K562 (cell line): ENCODE results near the gene TCF7. TPM values are rescaled to one million over a fixed set of nuclear protein-coding genes. Genes with fewer than 3 reads are reported as not detected.

Experiments used
- ATAC-seq: fragments of 200-7000 bp; cut with Tn5 transposase; 3 replicates; pipeline ENCODE4 v1.9.1; 2020; ENCODE audit warnings: moderate library complexity
- BruUV-seq: library from RNA; stranded (reverse); fragments of 400-500 nt; replicated peaks from 2 replicates; lab custom pipeline; 2021; lab: Mats Ljungman, UMichigan
- CTCF ChIA-PET: fragments of 300-600 bp; formaldehyde crosslinking; extraction: SDS; loops from one replicate; lab custom pipeline; 2021; ENCODE audit warnings: low intra/inter-chr PET ratio; lab: Yijun Ruan, JAX
- POLR2A ChIA-PET: fragments of 300-600, 350-650 bp; sonication (Branson Sonifier 250); formaldehyde crosslinking; extraction: SDS; loops from one replicate; lab custom pipeline; 2021; ENCODE audit warnings: antibody characterized with exemption, inconsistent platforms; lab: Yijun Ruan, JAX
- DNase-seq, 4 experiments: peaks; one replicate each; pipeline versions ENCODE4 v3.0.0 to v3.0.0-alpha.2; 2011 to 2018; ENCODE audit warnings: low spot score in 3 of 4, mixed read lengths in 3 of 4; ENCODE audit errors: extremely low read depth in 1 of 4
- FAIRE-seq: peaks from 2 replicates; lab custom pipeline; 2011; peaks lifted over from hg19 to GRCh38; lab: Jason Lieb, UNC
- H2AFZ ChIP-seq: 2 replicates; pipeline ENCODE4 v1.6.0; 2011; ENCODE audit warnings: low read depth, low read length, control low read depth, inconsistent platforms
- H3K27ac ChIP-seq: fragments of 200-600 bp; 3 replicates; pipeline ENCODE4 v1.8.0; 2011; ENCODE audit warnings: low read depth, mild to moderate bottlenecking, control low read depth, inconsistent platforms, low read length, moderate library complexity, mixed read lengths; ENCODE audit errors: extremely low read depth
- H3K27me3 ChIP-seq, 2 experiments: fragments of 300-600 bp in 1 of 2; 2 replicates in 1 of 2; 3 replicates in 1 of 2; pipeline versions ENCODE4 v1.6.0 to v1.8.0; 2011; ENCODE audit warnings: inconsistent platforms in 2 of 2, low read length in 2 of 2, mild to moderate bottlenecking in 1 of 2, mixed read lengths in 1 of 2, moderate library complexity in 1 of 2; ENCODE audit not compliant: control insufficient read depth in 2 of 2, insufficient read depth in 2 of 2
- H3K36me3 ChIP-seq: fragments of 300-600 bp; 3 replicates; pipeline ENCODE4 v1.8.0; 2011; ENCODE audit warnings: mild to moderate bottlenecking, low read length, inconsistent platforms; ENCODE audit not compliant: control insufficient read depth, insufficient read depth
- H3K4me1 ChIP-seq, 2 experiments: fragments of 200-600 bp in 1 of 2; replicated peaks in 1 of 2; 2 replicates in 1 of 2; 3 replicates in 1 of 2; pipeline versions ENCODE4 v1.5.1 to v1.8.0; 2011; ENCODE audit warnings: inconsistent platforms in 2 of 2, low read length in 2 of 2, mild to moderate bottlenecking in 1 of 2, mixed read lengths in 1 of 2, moderate library complexity in 1 of 2; ENCODE audit not compliant: control insufficient read depth in 2 of 2, insufficient read depth in 2 of 2
- H3K4me2 ChIP-seq: 2 replicates; pipeline ENCODE4 v1.6.1; 2011; ENCODE audit warnings: low read length, control low read depth, inconsistent platforms, mixed read lengths; ENCODE audit not compliant: insufficient read depth
- H3K4me3 ChIP-seq: fragments of 200-600 bp; sonication (generic), shearing (Covaris generic); 2 replicates; pipeline ENCODE4 v1.5.1; 2016; ENCODE audit warnings: control low read depth, inconsistent platforms
- H3K79me2 ChIP-seq: fragments of 200-600 bp; 3 replicates; pipeline ENCODE4 v1.8.0; 2011; ENCODE audit warnings: low read length, inconsistent platforms; ENCODE audit not compliant: control insufficient read depth, insufficient read depth
- H3K9ac ChIP-seq, 2 experiments: 2 replicates each; pipeline versions ENCODE4 v1.6.0 to v1.6.1; 2011; ENCODE audit warnings: low read depth in 2 of 2, low read length in 2 of 2, control low read depth in 1 of 2, inconsistent platforms in 1 of 2, mild to moderate bottlenecking in 1 of 2, mixed read lengths in 1 of 2; ENCODE audit not compliant: insufficient read depth in 1 of 2
- H3K9me1 ChIP-seq: one replicate; pipeline ENCODE4 v1.6.0; 2011; ENCODE audit warnings: inconsistent platforms, mild to moderate bottlenecking, low read length, moderate library complexity; ENCODE audit not compliant: control insufficient read depth, insufficient read depth
- H3K9me3 ChIP-seq: replicated peaks from 2 replicates; pipeline ENCODE4 v1.5.1; 2011; ENCODE audit warnings: low read depth, low read length, inconsistent platforms; ENCODE audit not compliant: control insufficient read depth, insufficient read depth
- H4K20me1 ChIP-seq: replicated peaks from 2 replicates; pipeline ENCODE4 v1.6.1; 2011; ENCODE audit warnings: low read length, inconsistent platforms, mixed read lengths; ENCODE audit not compliant: control insufficient read depth, insufficient read depth
- FOXP4 ChIP-seq: sonication (generic); formaldehyde crosslinking; IDR thresholded peaks from 2 replicates; pipeline ENCODE4 v1.8.0; 2022; ENCODE audit warnings: mild to moderate bottlenecking, missing genetic modification reagents, borderline replicate concordance
- GATAD2A ChIP-seq: fragments of 450-650 bp; IDR thresholded peaks from 2 replicates; pipeline ENCODE4 v1.6.1; 2017
- GTF2F1 ChIP-seq: IDR thresholded peaks from 2 replicates; pipeline ENCODE4 v1.6.1; 2011; ENCODE audit warnings: low read depth, low read length, improper control_type of control experiment
- HMGN3 ChIP-seq: IDR thresholded peaks from 2 replicates; pipeline ENCODE4 v1.6.1; 2011; ENCODE audit warnings: borderline replicate concordance, low read depth, mild to moderate bottlenecking, mixed read lengths, low read length; ENCODE audit not compliant: insufficient read length; ENCODE audit errors: extremely low read depth
- HNRNPLL ChIP-seq: fragments of 200-400 bp; formaldehyde crosslinking; IDR thresholded peaks from 2 replicates; pipeline ENCODE4 v1.6.1; 2017; ENCODE audit warnings: low read length, low read depth, mild to moderate bottlenecking; ENCODE audit not compliant: poor library complexity, severe bottlenecking
- JUNB ChIP-seq: fragments of 450-650 bp; formaldehyde crosslinking; conservative IDR thresholded peaks from 2 replicates; pipeline ENCODE4 v1.4.0; 2020; ENCODE audit warnings: mild to moderate bottlenecking
- KLF13 ChIP-seq: fragments of 450-650 bp; IDR thresholded peaks from 2 replicates; pipeline ENCODE4 v1.6.1; 2016; ENCODE audit warnings: missing genetic modification characterization, low read depth, mild to moderate bottlenecking, missing compliant biosample characterization, moderate library complexity, borderline replicate concordance
- MECOM ChIP-seq: fragments of 250-450 bp; sonication (Bioruptor Pico); IDR thresholded peaks from 2 replicates; pipeline ENCODE4 v1.8.0; 2022; ENCODE audit warnings: inconsistent platforms
- MIER1 ChIP-seq: fragments of 450-650 bp; IDR thresholded peaks from 2 replicates; pipeline ENCODE4 v1.6.1; 2016; ENCODE audit warnings: antibody characterized with exemption, mild to moderate bottlenecking, low read depth
- OTX1 ChIP-seq: fragments of 450-650 bp; formaldehyde crosslinking; IDR thresholded peaks from 2 replicates; pipeline ENCODE4 v1.4.0; 2022; ENCODE audit warnings: mild to moderate bottlenecking
- SETDB1 ChIP-seq: IDR thresholded peaks from one replicate; pipeline ENCODE4 v1.6.1; 2012; ENCODE audit warnings: low read length, control low read depth, inconsistent platforms
- SNIP1 ChIP-seq: fragments of 450-650 bp; IDR thresholded peaks from 2 replicates; pipeline ENCODE4 v1.7.1; 2017; ENCODE audit warnings: low read depth, mild to moderate bottlenecking
- UBTF ChIP-seq, 2 experiments: IDR thresholded peaks; 2 replicates each; pipeline ENCODE4 v1.6.1; 2012; ENCODE audit warnings: improper control_type of control experiment in 2 of 2, low read depth in 2 of 2, low read length in 2 of 2, borderline replicate concordance in 1 of 2
- ZNF280B ChIP-seq: fragments of 250-450 bp; sonication (Bioruptor Pico); IDR thresholded peaks from 2 replicates; pipeline ENCODE4 v1.5.1; 2021; ENCODE audit warnings: mild to moderate bottlenecking
- ZNF511 ChIP-seq: sonication (generic); formaldehyde crosslinking; IDR thresholded peaks from 2 replicates; pipeline ENCODE4 v1.8.0; 2022; ENCODE audit warnings: mild to moderate bottlenecking, missing genetic modification reagents
- WGBS: fragments of 100-300 bp; shearing (Covaris generic); methylation state at CpG from one replicate; pipeline ENCODE4 v1.1.6; 2016; ENCODE audit warnings: low coverage, mixed read lengths; ENCODE audit not compliant: insufficient coverage; ENCODE audit errors: missing lambda C conversion rate; 5-methylcytosine and 5-hydroxymethylcytosine counted together
- in situ Hi-C: fragments of 300-500 bp; cut with MboI; formaldehyde crosslinking; loops from 4 replicates; pipeline ENCODE4 v1.15.0; 2018; ENCODE audit warnings: inconsistent platforms, mixed read lengths
- intact Hi-C: fragments of 100-400 bp; cut with micrococcal nuclease; formaldehyde crosslinking; loops from 2 replicates; pipeline ENCODE4 v1.14.2; 2022
- polyA plus RNA-seq, 8 experiments: library from polyadenylated mRNA; depleted of rRNA in 4 of 8; stranded (reverse) in 5 of 8; unstranded in 3 of 8; fragments of >200 nt; fragmentation: Nextera tagmentation in 2 of 8; fragmentation: Illumina TruSeq in 1 of 8; extraction: Ambion mirVana in 2 of 8; extraction: Trizol in 1 of 8; gene quantifications; 2 replicates each; pipeline versions ENCODE4 v1.2.1 to v1.2.3, GENCODE V29; 2011 to 2014; ENCODE audit warnings: inconsistent platforms in 1 of 8, missing spikeins in 1 of 8
- total RNA-seq, 7 experiments: library from RNA; depleted of rRNA in 6 of 7; stranded (reverse); fragments of >200 nt in 6 of 7; fragmentation: Illumina TruSeq in 2 of 7; extraction: Trizol in 2 of 7; gene quantifications; 2 replicates each; pipeline versions ENCODE4 v1.2.1 to v1.2.3, GENCODE V29; 2011 to 2021; ENCODE audit warnings: low replicate concordance in 1 of 7

Gene TCF7
- total and polyA plus RNA-seq, 9 of the 15 experiments (the other 6 are each of a cell fraction or from before 2014, with no cell fraction given) = 1.6 to 14.9 (median 4.2) TPM

GRCh38 chr5:134086943-134087305 is 27.6 kb upstream of the TCF7 start:
- FAIRE-seq = no peak
- DNase-seq = no peak
- Histone ChIP-seq H3K4me2 (no peak overlapping the region), H3K9me3 (no peaks in the 10 kb centered on the region), H3K79me2 (no peaks in the 10 kb centered on the region), H3K9me1 (no peaks in the 10 kb centered on the region), H3K27me3 (peaks cover 12 to 55% of the 10 kb centered on the region in 2 experiments), H3K27ac (no peak overlapping the region), H3K4me3 (no peak overlapping the region), H4K20me1 (no peaks in the 10 kb centered on the region), H3K9ac (no peak overlapping the region), H3K4me1 (no peaks in the 10 kb centered on the region), H3K36me3 (no peaks in the 10 kb centered on the region), H2AFZ (no peak overlapping the region)
- intact Hi-C loops (no loop called here), in situ Hi-C loops (no loop called here)
- POLR2A ChIA-PET = interaction anchor here (0.6 kb wide), 2 partner anchors 21 to 54 kb away, joined by 3 read pairs; no protein-coding TSS in a partner anchor
- BruUV-seq = no TSS peak
- no peak for ATAC-seq
- 38% methylated on average over 10 of the region's 12 CpGs for WGBS
- CTCF ChIA-PET = no interaction called here
- TF ChIP-seq UBTF (IDR thresholded peaks at IDR 0.05; ENCODE audit: borderline replicate concordance in 1 of 2, low read depth in 2 of 2, low read length in 2 of 2) (no peak), ZNF280B (CRISPR knock-in tag) (no peak), OTX1 (CRISPR knock-in tag) (no peak), KLF13 (no peak), HNRNPLL (no peak), MECOM (CRISPR knock-in tag) (no peak), MIER1 (no peak), GATAD2A (no peak), ZNF511 (CRISPR knock-in tag) (no peak), GTF2F1 (no peak), FOXP4 (CRISPR knock-in tag) (no peak), HMGN3 (no peak), SETDB1 (no peak), SNIP1 (no peak), JUNB (CRISPR knock-in tag) (no peak)
